KOPT-K1 (cell line): Measurements from ENCODE around the gene ZNF219.
A peak's percentile ranks its signal among the peaks of the same experiment; 100 is the strongest.

Experiments used
- H3K27ac ChIP-seq: fragments of 200-600 bp; sonication (generic); 2 replicates; pipeline ENCODE4 v1.5.1; 2016; ENCODE audit warnings: antibody characterized with exemption, mild to moderate bottlenecking, low read depth, low read length; ENCODE audit not compliant: poor library complexity, severe bottlenecking
- H3K36me3 ChIP-seq: fragments of 200-600 bp; sonication (generic); 2 replicates; pipeline ENCODE4 v1.5.1; 2017; ENCODE audit warnings: antibody characterized with exemption, mild to moderate bottlenecking, low read length, moderate library complexity; ENCODE audit not compliant: insufficient read depth
- H3K9me3 ChIP-seq: fragments of 200-600 bp; sonication (generic); 2 replicates; pipeline ENCODE4 v1.5.1; 2017; ENCODE audit warnings: antibody characterized with exemption, low read length, mild to moderate bottlenecking; ENCODE audit not compliant: insufficient read depth, poor library complexity, severe bottlenecking

ZNF219 gene

DNA sequence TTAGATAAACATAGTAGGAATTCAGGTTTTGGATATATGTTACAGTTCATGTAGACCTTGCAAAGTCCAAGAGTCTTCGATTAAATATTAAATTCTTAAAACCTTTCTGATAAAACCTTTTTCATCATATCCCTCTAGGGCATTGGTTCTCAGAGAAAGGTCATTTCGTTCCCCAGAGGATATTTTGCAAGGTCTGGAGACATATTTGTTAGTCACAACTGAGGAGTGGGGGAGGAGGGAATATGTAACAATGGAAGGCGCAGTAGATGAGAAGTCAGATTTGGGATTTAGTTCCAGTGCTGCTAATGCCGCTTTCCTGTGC, 7.7 kb upstream of the ZNF219 start:
- Histone ChIP-seq H3K27ac (no peak overlapping the region), H3K9me3 (no peaks in the 10 kb centered on the region)

DNA sequence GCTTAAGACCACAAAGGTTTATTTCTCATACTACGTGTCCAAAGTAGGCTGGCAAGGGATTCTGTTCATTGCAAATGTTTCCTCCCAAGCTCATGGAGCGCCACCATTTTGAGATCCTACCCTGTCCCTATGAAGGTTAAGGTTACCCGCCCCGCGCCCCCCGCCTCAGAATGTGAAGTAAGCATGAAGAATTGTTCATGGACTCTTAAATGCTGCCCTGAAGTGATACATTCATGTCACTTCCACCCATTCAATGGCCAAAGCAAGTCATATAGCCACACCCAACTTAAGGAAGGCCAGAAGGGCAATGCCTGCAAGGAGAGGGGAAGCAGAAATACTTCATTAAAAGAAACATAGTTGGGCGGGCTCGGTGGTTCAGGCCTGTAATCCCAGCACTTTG, 6.6 kb upstream of the ZNF219 start:
- Histone ChIP-seq H3K36me3 (no peaks in the 10 kb centered on the region), H3K9me3 (no peaks in the 10 kb centered on the region), H3K27ac (peak overlapping the region; percentile 97)

More for the DNA sequence above, 7.7 kb upstream of the ZNF219 start:
- H3K36me3 ChIP-seq = no peaks in the 10 kb centered on the region

DNA sequence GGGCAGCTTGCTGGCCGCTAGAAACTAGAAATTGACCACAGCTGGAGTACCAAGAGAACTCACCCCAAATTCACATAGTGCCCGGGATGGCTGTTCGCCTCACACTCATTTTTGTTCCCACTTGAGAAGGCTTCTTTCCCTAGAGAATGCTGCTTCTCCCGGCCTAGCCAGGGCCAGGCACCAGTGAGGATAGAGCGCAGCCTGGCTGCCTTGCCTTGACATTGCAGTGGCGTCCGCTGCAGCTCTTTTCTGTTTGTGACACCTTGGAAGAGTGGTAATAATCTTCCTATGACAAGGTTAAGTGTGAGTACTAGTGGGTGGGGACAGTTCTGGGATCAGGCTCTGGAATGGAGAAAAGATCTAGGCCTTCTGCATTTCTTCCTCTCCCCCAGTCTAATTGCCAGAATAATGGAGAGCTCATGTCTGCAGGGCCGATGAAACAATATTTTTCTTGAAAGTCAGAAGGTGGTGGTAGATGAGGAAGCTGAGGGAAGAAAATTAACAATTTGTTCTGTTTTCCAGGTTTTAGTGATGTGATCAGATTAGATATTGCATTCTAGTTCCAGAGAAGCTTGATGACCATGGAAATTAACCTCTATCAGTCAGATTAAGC, 6.1 kb upstream of the ZNF219 start:
- no peaks in the 10 kb centered on the region for H3K36me3 ChIP-seq
- H3K27ac ChIP-seq = peak overlapping the region; percentile 97
- no peaks in the 10 kb centered on the region for H3K9me3 ChIP-seq

DNA sequence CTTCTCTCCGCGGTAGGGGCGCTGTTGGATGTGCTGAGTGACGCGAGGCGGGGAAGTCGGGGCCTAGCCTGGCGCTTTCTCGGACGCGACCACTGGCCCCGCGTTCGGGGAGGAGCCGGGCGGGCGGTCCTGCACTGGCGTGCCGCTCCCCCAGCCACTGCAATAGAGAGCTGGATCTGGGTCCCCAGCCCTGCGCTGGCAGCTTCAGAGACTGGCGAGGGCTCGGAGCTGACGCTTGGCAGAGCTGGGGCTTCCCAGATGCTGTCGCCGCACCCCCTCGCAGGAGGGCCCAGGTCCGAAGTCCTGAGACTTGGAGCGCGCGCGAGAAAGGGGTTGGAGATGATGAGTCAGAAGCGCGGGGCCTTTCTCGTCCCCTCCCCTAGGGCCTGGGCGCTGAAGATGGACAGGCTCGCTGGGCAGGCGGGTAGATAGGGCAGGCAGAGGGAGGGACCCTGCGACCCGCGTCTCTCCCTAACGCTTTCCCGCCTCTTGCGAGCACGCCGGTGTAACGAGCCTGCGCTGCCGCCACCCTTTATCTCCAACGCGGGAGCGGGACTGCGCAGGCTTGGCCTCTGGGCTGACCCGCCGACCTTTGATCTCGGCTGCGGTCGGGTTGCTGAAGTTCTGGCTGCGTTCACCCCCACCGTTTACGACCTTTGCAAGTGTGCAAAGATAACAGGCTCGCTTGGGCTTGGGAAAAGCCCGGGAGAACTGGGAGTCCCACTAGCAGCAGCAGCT, 5.4 kb upstream of the ZNF219 start:
- H3K36me3 ChIP-seq = no peaks in the 10 kb centered on the region
- no peaks in the 10 kb centered on the region for H3K9me3 ChIP-seq
- peak overlapping the region; percentile 97 for H3K27ac ChIP-seq

DNA sequence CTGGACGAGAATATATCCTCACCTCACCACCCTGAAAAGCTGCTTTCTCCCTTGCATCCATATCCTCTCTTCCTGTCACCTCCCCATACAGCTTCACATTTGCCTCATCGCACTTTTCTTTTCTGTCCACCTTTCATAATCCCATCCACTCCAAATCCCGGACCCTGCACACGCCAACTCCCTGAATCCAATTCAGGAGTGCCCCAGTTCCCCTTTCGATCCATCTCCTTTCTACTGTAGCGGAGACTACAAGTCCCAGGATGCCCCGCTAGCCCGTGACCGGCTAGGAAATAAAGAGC, 4.9 kb upstream of the ZNF219 start:
- H3K27ac ChIP-seq = peak overlapping the region; percentile 97
- H3K9me3 ChIP-seq = no peaks in the 10 kb centered on the region
- no peaks in the 10 kb centered on the region for H3K36me3 ChIP-seq

DNA sequence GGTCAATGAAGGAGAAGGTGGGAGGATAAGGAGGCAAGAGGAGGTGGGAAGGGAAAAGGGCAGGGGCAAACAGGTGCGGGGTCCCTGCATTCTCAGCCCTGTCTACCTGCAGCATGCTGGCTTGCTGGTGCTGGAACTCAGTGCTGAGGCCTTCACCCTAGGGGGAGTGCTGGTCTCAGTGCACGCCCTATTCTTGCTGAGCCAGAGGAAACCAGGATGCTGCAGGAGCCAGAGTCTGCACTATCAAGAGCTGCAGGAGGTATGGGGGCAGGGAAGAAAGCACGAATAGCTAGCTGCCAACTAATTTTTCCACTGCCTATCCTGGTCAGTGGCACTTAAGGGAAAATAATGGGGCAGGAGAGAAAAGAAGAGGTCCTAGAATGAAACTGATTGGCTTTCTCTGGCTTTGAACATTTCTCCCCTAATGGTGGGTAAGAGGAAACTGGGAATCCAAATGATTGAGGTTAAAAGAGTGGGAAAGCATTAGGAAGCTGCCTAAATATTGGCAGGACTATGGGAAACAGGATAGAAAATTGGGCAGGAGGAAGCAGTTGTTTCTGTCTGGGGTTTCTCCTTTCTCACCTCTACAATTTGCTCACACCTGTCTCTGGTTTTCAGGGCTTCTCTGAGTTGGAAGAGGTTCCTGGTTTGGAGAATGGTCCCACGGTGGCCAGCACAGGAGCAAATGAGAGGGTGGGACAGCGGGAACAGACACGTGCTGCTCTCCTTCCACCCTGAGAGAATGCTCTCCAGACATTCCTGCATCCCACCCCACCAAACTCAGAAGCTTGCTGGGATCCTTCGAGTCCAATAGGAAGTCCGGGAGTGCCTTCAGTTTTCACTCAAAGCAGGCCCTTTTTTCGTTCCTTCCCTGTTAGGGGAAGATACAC, 4.3 kb upstream of the ZNF219 start:
- H3K36me3 ChIP-seq = no peaks in the 10 kb centered on the region
- H3K9me3 ChIP-seq = no peaks in the 10 kb centered on the region
- peak overlapping the region; percentile 97 for H3K27ac ChIP-seq

GRCh38 chr14:21101802-21102413, 3.5 kb upstream of the ZNF219 start:
- Histone ChIP-seq H3K36me3 (no peaks in the 10 kb centered on the region), H3K27ac (no peak overlapping the region), H3K9me3 (no peaks in the 10 kb centered on the region)

GRCh38 chr14:21100931-21101330, 2.5 kb upstream of the ZNF219 start, which contains the start of gene TMEM253:
TMEM253 (plus strand) TSS chr14:21101066; CDS start chr14:21101344, 278 bp downstream.
- Histone ChIP-seq H3K9me3 (no peaks in the 10 kb centered on the region), H3K27ac (no peak within 1 kb of the TSS), H3K36me3 (no peaks in the 10 kb centered on the region)

GRCh38 chr14:21099596-21099985, 1.1 kb upstream of the ZNF219 start:
- Histone ChIP-seq H3K36me3 (no peaks in the 10 kb centered on the region), H3K9me3 (no peaks in the 10 kb centered on the region), H3K27ac (no peak overlapping the region)

- H3K9me3 ChIP-seq = no peaks in the 10 kb centered on the region
- no peaks in the 10 kb centered on the region for H3K36me3 ChIP-seq
- peak overlapping the region; percentile 51 for H3K27ac ChIP-seq
Measured at GRCh38 chr14:21098892-21099595, 589 bp upstream of the ZNF219 start.

- Histone ChIP-seq H3K9me3 (no peaks in the 10 kb centered on the region), H3K36me3 (no peaks in the 10 kb centered on the region), H3K27ac (peak overlapping the region; percentile 21)
Measured at GRCh38 chr14:21097636-21098075, 799 bp downstream of the ZNF219 start.

DNA sequence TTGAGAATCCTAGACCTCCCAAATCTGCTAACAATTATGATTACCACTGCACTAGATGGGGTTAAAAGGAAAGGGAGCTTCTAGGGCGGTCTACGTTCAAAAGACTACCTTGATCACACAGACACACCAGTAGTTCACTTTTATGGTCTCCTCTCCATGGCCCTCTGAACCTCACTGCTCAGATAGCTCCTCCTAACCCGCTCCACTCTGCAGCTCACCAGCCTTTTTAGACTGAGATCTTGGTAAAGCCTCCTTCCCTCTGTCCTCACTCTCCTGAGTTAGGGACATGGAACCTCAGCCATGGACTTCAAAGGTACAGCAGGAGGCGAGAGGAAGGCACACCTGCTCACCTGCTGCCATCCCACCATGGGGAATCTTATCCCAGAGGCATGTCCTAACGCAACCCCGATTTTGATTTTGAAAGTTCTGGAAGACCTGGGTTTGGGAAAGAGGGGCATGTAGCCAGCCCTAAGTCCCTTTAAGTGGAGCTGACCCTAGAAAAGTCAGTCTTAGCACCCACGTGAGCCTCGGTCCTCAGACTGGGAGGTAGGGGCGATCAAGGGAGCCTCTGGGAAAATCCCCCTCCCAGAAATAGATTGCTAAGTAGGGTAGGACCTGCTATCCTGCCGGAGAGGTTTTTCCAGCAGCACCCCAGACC, 1.3 kb downstream of the ZNF219 start:
- Histone ChIP-seq H3K36me3 (0 out of 2 replicates have a peak, but pooled peaks cover 2% of the 10 kb centered on the region), H3K27ac (peak overlapping the region; percentile 21), H3K9me3 (no peaks in the 10 kb centered on the region)

GRCh38 chr14:21096438-21096837, 2.0 kb downstream of the ZNF219 start:
- peaks cover 9% of the 10 kb centered on the region; the same call in 1 of the 2 replicates for H3K36me3 ChIP-seq
- no peak overlapping the region for H3K27ac ChIP-seq
- H3K9me3 ChIP-seq = no peaks in the 10 kb centered on the region
